Hematopoietic multipotent progenitor cell treated with erythropoietin and hydrocortisone succinate and interleukin-3 and kit ligand, for 8 days (in vitro differentiated cells): ENCODE data around the gene CPTP.

Experiments used
- DNase-seq: peaks from one replicate; pipeline ENCODE4 v3.0.0-alpha.2; 2015

Gene CPTP

GRCh38 chr1:1336931-1337792, 12.6 kb downstream of the CPTP start:
- no peak for DNase-seq

GRCh38 chr1:1337793-1338147, 13.2 kb downstream of the CPTP start:
- no peak for DNase-seq

- no peak for DNase-seq
Measured at GRCh38 chr1:1338278-1338677, 13.7 kb downstream of the CPTP start.

- no peak for DNase-seq
Measured at GRCh38 chr1:1340185-1340584, 15.6 kb downstream of the CPTP start.

- DNase-seq: no peak
Measured at GRCh38 chr1:1340791-1341548, 16.4 kb downstream of the CPTP start.

- DNase-seq: no peak
Measured at GRCh38 chr1:1341549-1342021, 17.0 kb downstream of the CPTP start.

- no peak for DNase-seq
Measured at GRCh38 chr1:1342061-1342562, 17.5 kb downstream of the CPTP start.

GRCh38 chr1:1342584-1343115, 18.0 kb downstream of the CPTP start:
- no peak for DNase-seq

GRCh38 chr1:1343811-1344421, 19.3 kb downstream of the CPTP start:
- DNase-seq: no peak

GRCh38 chr1:1344655-1345361, 20.2 kb downstream of the CPTP start:
- DNase-seq: no peak

- no peak for DNase-seq
Measured at GRCh38 chr1:1345384-1345783, 20.8 kb downstream of the CPTP start.

GRCh38 chr1:1345860-1346500, 21.4 kb downstream of the CPTP start:
- no peak for DNase-seq

- no peak for DNase-seq
Measured at GRCh38 chr1:1346501-1346890, 21.9 kb downstream of the CPTP start.

GRCh38 chr1:1347026-1347595, 22.5 kb downstream of the CPTP start:
- no peak for DNase-seq

- DNase-seq: no peak
Measured at GRCh38 chr1:1347663-1348419, 23.2 kb downstream of the CPTP start.

- DNase-seq: no peak
Measured at GRCh38 chr1:1348420-1349255, 24.0 kb downstream of the CPTP start.

GRCh38 chr1:1349256-1350012, 24.8 kb downstream of the CPTP start, which contains the start of gene DVL1:
DVL1 (minus strand) TSS chr1:1349418; CDS start chr1:1349065, 353 bp downstream.
- peak; percentile 52 for DNase-seq

GRCh38 chr1:1351511-1352427, 27.2 kb downstream of the CPTP start:
- DNase-seq: no peak
